VCaP (cell line): Measurements from ENCODE around the gene WFDC2.

ENCODE experiments used
- H3K27ac ChIP-seq: fragments of 450-650 bp; 2 replicates; pipeline ENCODE4 v1.5.1; 2017
- TF ChIP-seq, protein P1 (sequence below): fragments of 450-650 bp; conservative IDR thresholded peaks from 2 replicates; pipeline ENCODE4 v1.5.1; 2017; ENCODE audit warnings: mild to moderate bottlenecking, moderate library complexity

Gene WFDC2

DNA sequence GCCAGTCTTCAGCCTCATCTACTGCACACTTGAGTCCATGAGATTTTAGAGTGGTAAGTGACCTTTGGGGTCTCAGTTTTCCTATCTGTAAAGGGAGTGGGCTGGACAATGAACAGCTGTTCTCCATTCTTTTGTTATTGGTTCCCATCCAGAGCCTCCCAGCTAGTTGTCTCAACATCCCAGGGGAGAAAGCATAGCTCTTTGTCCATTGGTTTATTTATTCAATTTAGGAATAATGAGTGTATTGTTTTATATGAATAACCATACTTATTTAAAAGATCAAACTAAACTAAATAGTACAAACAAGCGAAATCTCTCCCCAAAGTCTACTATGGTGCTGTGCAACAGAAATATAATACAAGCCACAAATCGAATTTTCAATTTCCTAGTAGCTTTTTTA lies 39.9 kb upstream of the WFDC2 start:
- TF ChIP-seq, protein P1, sequence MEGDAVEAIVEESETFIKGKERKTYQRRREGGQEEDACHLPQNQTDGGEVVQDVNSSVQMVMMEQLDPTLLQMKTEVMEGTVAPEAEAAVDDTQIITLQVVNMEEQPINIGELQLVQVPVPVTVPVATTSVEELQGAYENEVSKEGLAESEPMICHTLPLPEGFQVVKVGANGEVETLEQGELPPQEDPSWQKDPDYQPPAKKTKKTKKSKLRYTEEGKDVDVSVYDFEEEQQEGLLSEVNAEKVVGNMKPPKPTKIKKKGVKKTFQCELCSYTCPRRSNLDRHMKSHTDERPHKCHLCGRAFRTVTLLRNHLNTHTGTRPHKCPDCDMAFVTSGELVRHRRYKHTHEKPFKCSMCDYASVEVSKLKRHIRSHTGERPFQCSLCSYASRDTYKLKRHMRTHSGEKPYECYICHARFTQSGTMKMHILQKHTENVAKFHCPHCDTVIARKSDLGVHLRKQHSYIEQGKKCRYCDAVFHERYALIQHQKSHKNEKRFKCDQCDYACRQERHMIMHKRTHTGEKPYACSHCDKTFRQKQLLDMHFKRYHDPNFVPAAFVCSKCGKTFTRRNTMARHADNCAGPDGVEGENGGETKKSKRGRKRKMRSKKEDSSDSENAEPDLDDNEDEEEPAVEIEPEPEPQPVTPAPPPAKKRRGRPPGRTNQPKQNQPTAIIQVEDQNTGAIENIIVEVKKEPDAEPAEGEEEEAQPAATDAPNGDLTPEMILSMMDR: no peak
- no peak overlapping the region for H3K27ac ChIP-seq

DNA sequence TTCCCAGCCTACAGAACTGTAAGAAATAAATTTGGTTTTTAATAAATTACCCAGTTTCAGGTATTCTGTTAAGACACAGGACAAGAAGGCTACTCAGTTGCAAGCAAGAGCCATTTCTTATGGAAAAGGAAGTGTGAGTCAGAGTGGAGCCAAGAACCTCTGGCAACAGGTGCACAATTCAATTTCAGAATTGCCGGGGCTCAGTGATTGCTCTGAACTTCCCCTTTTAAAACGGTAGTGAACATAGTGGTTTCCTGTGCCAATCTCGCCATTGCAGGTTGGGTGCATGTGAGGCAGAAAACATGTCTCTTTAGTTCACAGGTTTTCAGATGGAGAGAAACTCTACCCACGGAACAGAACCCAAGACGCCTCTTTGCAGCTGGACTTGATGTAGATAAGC lies 37.3 kb upstream of the WFDC2 start:
- H3K27ac ChIP-seq: no peak overlapping the region
- TF ChIP-seq, protein P1: no peak

DNA sequence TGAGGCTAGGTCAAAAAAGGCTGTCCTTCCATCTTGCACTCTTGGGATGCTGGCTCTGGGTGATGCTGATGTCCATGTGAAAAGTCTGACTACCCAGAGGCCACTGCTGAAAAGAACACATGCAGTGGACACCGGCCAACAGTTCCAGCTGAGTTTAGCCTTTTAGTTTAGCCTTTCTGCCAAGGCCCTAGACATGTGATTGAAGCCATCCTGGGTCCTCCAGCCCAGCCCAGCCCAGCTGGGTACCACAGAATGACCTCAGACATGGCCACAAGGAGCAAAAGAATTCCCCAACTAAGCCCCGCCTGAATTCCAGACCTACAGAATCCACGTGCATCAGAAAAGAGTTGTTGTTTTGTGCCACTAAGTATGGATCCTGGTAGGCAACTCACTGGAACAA lies 36.2 kb upstream of the WFDC2 start:
- H3K27ac ChIP-seq: no peak overlapping the region
- TF ChIP-seq, protein P1: no peak

DNA sequence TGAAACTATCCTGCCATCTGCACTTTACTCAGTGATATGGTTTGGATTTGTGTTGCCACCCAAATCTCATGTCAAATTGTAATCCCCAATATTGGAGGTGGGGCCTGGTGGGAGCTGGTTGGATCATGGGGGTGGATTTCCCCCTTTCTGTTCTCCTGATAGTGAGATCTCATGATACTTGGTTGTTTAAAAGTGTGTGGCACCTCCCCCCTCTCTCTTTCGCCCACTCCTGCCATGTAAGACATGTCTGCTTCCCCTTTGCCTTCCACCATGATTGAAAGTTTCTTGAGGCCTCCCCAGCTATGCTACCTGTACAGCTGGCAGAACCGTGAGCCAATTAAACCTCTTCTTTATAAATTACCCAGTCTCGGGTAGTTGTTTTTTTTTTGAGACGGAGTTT lies 35.6 kb upstream of the WFDC2 start:
- H3K27ac ChIP-seq: no peak overlapping the region
- TF ChIP-seq, protein P1: no peak

DNA sequence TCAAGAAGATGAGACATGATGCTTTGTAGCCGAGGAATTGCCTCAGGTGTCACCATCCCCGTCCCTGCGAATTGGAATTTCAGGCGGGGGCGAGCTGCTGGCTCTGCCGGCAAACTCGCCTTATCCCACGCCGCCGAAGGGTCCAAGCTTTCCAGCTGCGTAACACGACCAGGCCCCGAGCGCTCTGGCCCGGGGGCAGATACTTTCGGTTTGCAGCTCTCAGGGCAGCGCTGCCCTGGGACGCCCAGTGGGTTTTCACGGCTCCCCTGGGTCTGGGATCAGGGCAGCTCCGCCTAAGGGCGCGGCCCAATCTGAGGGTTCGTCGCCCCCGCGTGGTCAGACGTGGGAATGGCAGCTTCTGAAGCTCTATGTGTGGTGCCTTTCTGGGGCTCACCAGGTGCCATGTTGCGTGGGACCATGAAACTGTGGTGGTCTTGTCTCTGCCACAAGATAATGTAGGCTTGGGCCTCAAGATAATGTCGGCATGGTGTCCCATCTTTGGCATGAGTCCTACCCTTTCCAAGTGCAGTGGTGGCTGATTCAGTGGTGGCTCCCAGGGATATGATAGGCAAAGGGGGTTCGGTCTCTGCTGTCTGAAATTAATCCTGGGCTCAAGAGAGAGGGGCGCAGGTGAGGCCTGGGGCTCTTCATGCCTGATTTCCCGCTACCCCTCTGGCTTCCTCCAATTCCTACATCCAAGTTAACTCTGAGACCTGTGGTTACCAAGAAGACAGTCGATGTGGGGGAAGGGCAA lies 32.6 kb upstream of the WFDC2 start:
- TF ChIP-seq, protein P1: peak; percentile 98
- peak overlapping the region; percentile 67 for H3K27ac ChIP-seq

DNA sequence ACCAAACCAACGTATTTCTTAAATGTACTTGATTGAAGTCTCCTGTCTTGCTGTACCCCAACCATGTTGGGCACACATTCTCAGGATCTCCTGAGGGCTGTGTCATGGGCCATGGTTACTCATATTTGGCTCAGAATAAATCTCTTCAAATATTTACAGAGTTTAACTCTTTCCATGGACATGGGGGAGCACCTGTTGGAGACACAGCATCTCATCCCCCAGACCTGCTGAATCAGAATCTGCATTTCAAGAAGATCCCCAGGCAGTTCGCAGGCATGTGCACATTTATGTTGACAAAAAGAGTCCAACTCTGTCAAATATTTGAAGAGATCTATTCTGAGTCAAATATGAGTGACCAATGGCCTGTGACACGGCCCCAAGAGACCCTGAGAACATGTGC lies 29.1 kb upstream of the WFDC2 start:
- H3K27ac ChIP-seq: no peak overlapping the region
- TF ChIP-seq, protein P1: no peak

DNA sequence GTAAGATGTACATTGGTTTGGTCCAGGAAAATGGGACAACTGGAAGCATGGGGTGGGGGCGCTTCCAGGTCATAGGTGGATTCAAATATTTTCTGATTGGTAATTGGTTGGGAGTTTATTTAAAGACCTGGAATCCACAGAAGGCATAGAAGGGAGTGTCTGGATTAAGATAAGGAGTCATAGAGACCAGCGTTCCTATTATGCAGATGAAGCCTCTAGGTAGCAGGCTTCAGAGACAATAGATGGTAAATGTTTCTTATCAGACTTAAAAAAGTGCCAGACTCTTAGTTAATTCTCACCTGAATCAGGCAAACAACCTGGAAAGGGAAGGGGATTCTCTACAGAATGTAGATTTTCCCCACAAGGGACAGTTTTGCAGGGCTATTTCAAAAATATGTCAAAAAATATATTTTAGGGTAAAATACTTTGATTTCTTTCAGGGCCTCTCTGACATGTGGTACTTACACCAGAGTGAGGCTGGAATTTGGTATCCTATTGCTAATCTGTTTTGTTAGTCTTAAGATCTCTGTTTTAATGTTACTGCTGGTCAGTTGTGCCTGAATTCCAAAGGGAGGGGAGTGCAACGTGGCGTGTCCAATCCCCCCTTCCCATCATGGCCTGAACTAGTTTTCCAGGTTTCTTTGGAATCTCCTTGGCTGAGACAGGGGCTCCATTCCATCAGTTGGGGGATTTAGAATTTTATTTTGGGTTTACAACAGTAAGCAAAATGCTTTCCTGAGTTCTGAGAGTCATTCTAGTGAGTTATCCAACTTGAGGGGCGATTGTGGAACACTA lies 28.5 kb upstream of the WFDC2 start:
- H3K27ac ChIP-seq: no peak overlapping the region
- TF ChIP-seq, protein P1: no peak
